DMS114 treated with DMSO at 0.1 percent for 48 hours (cell line): ENCODE measurements around the gene GPR137B.
"Not testable (repeated sequence)": the region's sequence is repeated elsewhere in the genome, so short reads cannot be mapped to it uniquely, and the experiment has no call there.

ENCODE experiments used
- DNase-seq: peaks from one replicate; lab custom pipeline; 2025; ENCODE audit not compliant: unreplicated experiment; lab: John Stamatoyannopoulos, UW

GPR137B gene, protein sequence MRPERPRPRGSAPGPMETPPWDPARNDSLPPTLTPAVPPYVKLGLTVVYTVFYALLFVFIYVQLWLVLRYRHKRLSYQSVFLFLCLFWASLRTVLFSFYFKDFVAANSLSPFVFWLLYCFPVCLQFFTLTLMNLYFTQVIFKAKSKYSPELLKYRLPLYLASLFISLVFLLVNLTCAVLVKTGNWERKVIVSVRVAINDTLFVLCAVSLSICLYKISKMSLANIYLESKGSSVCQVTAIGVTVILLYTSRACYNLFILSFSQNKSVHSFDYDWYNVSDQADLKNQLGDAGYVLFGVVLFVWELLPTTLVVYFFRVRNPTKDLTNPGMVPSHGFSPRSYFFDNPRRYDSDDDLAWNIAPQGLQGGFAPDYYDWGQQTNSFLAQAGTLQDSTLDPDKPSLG

DNA sequence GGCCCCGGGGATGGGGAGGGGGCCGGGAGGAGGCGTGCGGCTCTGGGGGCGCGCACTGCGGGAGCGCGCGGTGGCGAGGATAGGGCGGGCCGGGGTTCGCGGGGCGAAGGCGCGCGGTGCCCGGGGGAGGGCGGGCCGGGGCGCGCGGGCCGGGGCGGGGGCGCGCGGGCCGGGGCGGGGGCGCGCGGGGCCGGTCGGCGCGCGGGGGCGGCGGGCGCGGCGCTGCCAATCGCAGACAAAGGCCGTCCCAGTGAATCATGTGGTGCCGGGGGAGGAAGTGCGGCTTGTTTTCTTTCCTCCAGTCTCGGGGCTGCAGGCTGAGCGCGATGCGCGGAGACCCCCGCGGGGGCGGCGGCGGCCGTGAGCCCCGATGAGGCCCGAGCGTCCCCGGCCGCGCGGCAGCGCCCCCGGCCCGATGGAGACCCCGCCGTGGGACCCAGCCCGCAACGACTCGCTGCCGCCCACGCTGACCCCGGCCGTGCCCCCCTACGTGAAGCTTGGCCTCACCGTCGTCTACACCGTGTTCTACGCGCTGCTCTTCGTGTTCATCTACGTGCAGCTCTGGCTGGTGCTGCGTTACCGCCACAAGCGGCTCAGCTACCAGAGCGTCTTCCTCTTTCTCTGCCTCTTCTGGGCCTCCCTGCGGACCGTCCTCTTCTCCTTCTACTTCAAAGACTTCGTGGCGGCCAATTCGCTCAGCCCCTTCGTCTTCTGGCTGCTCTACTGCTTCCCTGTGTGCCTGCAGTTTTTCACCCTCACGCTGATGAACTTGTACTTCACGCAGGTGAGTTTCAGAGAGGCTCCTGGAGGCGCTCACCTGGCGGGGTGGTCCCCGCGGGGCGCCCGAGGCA is at the start of gene GPR137B:
TSS of gene GPR137B (plus strand) at position 287 of the 851 bp plus-strand sequence. CDS start at position 371, 84 bp downstream.
- DNase-seq: peak; percentile 18

DNA sequence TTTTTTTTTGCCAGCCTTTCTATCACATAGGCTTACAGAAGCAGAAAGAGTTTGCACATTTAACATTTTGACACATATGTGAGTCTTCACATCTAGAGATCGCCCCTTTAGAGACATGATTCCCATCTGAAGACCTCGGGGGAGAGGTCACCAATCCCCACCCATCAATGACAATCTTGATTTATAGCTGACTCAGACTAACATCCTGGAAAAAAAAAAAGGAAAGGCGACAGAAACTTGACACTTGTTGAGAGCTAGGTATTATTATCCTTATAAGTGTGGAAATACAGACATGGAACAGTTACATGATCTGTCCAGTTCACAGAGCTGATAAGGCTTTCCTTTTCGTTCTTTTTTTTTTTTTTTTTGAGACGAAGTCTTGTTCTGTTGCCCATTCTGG is 49.4 kb upstream of the GPR137B start:
- no peak for DNase-seq

DNA sequence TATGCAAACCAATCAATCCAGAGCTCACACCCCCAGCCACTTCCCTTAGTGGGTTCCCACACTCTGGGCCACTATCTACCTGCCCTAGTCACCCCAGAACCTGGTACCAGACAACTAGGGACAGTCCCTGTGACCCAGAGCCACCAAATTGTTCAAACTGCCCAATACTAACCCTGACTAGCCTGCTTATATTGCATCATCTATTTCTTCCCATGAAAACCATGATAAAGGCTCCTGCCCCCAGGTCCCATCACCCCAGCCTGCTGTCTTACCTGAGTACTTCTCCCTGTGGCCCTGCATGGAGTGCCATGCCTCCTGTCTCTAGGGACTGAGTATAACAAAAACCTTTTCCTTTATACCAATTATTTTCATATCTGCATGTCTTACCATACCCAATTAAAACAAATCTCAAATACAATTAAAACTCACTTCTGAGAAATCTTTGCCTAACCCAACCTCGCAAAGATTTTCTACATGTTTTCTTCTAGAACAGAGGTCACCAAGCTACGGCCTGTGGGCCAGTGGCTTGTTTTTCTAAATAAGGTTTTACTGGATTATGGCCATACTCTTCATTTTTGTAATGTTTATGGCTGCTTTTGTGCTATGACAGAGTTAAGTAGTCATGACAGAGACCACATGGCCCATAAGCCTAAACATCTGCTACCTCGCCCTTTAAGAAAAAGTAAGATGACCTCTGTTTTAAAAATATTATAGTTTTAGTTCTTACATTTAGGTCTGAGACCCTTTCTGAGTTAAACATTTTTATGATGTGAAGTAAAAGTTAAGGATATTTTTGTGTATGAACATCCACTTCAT is 46.4 kb upstream of the GPR137B start:
- DNase-seq: no peak

DNA sequence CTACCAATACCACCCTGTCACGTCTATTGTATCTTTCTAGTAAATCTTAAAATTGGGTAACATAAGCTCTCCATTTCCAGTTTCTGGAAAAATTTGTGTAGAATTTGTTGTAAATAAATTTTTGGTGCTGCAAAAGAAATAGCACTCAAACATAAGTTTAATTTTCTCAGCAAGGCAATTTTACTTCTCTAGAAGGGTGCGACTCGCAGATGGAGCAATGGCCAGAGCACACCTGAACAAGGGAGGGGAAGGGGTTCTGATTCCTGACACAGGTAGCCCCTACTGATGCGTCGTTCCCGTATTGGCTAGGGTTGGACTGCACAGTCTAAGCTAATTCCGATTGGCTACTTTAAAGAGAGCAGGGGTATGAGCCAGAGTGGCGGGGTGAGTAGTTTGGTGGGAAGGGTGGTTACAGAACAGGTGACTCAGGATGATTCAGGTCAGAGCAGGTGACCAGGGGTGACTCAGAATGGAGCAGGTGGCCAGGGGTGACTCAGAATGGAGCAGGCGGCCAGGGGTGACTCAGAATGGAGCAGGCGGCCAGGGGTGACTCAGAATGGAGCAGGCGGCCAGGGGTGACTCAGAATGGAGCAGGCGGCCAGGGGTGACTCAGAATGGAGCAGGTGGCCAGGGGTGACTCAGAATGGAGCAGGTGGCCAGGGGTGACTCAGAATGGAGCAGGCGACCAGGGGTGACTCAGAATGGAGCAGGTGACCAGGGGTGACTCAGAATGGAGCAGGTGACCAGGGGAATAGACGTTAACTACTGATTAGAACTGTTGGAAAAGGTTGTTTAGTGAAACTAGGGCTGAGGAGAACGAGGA is 45.5 kb upstream of the GPR137B start:
- DNase-seq: not testable (repeated sequence)

DNA sequence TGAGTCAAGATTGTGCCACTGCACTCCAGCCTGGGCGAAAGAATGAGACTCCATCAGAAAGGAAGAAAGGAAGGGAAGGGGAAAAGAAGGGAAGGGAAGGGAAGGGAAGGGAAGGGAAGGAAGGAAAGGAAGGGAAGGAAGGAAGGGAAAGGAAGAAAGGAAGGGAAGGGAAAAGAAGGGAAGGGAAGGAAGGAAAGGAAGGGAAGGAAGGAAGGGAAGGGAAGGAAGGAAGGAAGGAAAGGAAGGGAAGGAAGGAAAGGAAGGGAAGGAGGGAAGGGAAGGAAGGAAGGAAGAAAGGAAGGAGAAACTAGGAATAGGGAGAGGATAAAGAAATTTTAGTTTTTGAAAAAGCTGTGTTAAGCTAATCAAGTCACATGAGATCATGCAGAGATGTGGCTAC is 44.1 kb upstream of the GPR137B start:
- no peak for DNase-seq

DNA sequence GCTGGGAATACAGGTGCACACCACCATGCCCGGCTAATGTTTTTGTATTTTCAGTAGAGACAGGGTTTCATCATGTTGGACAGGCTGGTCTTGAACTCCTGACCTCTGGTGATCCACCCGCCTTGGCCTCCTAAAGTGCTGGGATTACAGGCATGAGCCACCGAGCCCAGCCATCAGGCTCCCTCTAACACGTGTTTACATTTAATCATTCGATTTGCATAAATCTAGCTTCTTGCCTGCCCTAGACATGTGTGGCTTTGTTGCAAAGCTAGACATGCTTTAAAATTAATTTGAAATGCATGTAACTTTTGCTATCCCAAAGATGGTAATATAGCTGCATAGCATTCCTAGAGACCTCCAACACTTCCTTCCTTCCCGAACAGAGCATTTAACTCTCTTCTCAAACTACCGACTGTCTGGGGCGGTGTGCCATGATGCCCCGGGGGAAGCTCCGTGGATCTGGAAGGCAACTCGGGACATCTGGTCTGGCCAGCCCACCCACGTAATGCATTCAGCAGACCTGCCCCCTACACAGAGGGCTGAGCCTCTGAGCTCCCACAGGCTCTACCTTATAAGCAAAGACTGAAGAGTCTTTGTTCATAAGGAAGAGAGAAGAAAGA is 42.9 kb upstream of the GPR137B start:
- DNase-seq: no peak

DNA sequence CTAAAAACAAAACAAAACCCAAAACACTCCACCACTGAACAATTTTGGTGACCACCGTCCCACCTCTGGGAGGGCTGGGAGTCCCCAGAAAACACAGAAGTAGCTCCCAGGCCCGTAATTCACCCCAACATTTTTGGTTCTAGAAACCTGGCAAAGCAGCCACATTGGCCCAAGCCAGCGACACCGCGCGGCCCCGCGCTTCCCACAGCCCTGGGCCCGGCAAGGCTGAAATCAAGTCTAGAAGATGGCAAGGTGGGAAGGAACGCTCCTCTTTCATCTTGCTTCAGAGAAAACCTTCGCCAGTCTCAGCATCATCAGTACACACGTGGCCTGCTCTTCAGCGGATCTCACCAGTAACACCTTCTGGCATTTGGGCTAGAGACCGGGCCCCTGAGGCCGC is 41.5 kb upstream of the GPR137B start:
- DNase-seq: no peak

DNA sequence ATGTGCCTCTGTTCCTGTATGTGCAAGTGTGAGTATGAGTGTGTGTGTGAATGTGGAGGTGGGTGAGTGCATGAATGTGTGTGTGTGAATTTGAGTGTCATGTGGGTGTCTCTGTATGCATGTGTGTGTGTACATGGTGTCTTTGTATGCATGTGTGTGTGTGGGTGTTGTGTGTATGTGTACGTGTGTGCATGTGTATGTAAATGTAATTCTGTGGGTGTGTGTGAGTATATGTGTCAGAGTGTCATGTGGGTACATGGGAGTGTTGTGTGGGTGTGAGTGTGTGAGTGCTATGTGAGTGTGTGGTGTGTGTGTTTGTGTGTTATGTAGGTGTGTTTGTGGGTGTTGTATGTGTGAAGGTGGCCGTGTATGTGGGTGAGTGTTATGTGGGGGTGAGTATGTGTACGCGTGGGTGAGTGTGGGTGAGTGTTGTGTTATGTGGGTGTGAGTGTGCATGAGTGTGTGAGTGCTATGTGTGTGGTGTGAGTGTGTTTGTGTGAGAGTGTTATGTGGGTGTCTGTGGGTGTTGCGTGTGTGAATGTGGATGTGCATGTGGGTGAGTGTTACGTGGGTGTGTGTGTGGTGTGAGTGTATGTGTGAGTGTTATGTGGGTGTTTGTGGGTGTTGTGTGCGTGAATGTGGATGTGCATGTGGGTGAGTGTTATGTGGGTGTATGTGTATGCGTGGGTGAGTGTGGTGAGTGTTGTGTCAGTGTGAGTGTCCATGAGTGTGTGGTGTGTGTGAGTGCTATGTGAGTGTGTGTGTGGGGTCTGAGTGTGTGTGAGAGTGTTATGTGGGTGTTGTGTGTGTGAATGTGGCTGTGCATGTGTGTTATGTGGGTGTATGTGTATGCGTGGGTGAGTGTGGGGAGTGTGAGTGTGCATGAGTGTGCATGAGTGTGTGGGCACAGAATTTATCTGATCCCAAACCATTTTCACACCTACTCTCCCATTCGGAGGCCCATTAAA is 40.8 kb upstream of the GPR137B start:
- no peak for DNase-seq

DNA sequence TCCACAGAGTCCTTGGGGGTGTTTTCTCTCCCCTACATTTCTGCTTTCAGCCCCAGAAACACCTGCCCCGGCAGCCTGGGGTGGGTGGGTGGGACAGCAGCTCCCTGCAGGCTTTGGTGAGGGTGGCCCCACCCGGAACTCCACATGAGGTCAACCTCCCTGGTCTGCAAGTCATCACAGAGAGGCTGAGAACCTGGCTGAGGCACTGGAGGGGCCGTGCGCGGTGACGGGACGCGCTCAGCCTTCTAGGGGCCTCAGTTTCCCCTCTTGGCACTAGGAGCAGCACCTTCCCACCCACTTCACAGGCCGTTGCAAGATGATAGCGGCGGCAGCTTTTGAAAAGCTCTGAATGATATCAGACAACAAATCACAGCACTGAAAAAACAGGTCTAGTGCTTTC is 39.7 kb upstream of the GPR137B start:
- no peak for DNase-seq

DNA sequence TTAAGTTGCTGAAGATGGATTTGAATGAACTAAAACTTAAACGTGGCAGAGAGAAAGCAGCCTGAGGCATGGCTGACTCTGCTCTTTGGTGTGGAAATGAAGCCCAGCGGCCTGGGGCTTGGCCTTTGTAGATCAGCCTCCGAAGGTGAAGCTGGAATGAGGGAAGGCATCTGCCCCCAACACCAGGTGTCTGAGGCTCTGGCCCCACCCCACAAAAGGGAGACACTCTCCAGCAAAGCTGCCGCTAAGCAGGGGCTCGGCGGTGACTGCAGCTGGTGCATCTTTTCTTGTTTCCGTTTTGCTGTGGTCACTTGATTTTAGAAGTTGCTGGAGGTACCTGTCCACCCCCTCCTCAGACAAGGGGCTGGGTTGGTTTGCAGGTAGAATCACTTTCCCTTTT is 39.3 kb upstream of the GPR137B start:
- no peak for DNase-seq

DNA sequence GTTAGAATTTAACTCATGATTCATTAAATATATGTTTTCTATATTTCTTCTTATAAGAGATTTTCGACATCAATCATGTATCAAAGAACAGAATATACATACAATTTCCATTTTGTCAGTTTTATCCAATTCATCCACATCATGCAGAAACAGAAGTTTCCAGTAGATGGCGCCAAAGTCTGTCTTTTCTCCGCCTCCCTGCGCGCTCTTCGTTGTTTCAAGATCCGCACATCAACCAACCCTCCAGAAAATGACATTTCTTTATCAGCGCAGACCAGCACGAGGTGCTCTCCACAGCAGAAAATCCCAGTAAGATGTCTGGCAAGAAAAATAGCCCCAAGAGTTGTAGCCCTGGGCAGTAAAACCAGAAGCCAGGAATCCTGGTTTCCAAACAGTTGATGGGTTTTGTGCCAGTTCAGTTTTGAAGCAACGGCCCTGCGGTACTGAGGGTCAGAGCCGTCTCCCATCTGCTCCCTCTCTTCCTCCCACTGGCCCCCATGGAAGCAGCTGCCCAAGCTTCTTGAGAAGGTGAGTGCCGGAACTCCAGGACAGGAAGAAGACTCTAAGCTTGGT is 38.6 kb upstream of the GPR137B start:
- DNase-seq: peak; percentile 41

DNA sequence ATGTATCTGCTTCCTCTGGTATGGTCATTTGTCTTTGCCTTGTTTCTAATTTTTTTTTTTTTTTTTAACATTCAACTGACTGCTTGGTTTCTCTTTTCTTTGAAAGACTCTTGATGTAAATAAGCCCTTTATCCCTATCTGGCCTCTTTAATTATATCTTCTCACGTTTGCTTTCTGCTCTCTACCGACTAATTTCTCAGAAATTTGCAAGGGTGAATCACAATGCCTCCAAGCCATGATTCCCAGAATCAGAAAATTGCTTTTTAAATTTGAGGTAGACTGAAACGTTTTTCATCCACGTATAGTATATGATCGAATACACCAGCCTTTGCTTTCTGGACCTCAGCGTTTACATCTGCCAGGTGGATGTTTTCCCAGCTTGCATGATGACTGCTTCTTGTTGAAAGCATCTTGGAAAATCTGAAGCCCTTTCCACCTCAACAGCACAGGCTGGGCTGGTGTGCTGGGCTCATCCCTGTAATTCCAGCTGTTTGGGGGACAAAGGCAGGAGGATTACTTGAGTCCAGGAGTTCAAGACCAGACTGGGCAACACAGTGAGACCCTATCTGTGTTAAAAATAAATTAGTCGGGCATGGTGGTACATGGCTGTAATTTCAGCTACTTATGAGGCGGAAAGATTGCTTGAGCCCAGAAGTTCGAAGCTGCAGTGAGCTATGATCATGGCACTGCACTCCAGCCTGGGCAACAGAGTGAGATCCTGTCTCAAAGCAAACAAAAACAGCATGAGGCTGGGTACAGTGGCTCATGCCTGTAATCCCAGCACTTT is 35.0 kb upstream of the GPR137B start:
- no peak for DNase-seq

DNA sequence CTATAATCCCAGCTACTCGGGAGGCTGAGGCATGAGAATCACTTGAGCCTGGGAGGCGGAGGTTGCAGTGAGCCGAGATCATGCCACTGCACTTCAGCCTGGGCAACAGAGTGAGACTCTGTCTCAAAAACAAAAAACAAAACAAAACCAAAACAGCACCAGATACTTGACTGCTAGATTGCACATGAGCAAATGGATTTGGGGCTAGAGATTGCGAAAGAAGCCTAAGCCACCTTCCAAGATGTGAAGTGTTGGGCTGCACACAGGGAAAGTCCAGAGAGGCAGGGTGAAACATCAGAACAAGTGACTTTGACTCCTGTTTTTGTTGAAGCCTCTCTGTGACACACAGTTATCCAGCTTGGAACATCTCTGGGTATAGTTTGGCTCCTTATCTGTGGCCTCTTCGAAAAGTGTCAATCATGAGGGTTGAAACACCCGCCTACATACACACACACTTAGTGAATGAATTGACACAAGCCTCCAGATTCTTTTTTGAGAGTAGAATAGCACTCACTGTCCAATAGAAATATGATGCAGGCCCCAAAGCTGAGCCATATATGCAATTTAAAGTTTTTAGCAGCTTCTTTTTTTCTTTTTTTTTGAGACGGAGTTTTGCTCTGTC is 34.2 kb upstream of the GPR137B start:
- DNase-seq: no peak

DNA sequence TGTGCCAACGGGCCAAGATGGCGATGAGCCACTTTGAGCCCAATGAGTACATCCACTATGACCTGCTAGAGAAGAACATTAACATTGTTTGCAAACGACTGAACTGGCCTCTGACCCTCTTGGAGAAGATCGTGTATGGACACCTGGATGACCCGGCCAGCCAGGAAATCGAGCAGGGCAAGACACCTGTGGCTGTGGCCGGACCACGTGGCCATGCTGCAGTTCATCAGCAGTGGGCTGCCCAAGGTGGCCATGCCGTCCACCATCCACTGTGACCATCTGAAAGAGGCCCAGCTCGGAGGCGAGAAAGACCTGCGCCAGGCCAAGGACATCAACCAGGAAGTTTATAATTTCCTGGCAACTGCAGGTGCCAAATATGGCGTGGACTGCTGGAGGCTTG is 32.2 kb upstream of the GPR137B start:
- no peak for DNase-seq

DNA sequence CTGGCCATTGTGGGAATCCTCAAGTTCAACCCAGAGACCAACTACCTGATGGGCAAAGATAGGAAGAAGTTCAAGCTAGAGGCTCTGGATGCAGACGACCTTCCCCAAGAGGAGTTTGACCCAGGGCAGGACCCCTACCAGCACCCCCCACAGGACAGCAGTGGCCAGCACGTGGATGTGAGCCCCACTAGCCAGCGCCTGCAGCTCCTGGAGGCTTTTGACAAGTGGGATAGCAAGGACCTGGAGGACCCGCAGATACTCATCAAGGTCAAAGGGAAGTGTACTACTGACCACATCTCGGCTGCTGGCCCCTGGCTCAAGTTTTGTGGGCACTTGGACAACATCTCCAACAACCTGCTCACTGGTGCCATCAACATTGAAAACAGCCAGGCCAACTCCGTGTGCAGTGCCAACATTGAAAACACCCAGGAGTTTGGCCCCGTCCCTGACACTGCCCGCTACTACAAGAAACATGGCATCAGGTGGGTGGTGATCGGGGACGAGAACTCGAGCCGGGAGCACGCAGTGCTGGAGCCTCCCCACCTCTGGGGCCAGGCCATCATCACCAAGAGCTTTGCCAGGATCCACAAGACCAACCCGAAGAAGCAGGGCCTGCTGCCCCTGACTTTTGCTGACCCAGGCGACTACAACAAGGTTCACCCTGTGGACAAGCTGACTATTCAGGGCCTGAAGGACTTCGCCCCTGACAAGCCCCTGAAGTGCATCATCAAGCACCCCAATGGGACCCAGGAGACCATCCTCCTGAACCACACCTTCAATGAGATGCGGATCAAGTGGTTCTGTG is 30.6 kb upstream of the GPR137B start:
- no peak for DNase-seq

DNA sequence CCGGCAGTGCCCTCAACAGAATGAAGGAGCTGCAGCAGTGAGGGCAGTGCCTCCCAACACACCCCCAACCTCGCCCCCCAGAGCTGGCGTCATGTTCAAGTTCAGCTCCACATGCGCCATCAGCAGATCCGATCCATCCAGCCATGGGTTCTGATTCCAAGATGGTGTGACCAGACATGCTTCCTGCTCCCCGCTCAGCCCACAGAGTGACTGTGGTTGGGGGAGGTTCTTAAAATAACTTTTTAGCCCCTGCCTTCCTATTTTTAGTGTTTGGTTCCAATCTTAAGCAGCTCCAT is 30.1 kb upstream of the GPR137B start:
- no peak for DNase-seq
